BLaER1 treated with 17β-estradiol and CSF1 and Interleukin-3, amounts not matched to agents 10 nM and 100 nM (cell line): ENCODE measurements around the gene UPP1.

ENCODE experiments used
- H3K27ac ChIP-seq, 11 experiments: shearing (Covaris generic); formaldehyde crosslinking; 2 replicates each; pipeline ENCODE4 v1.8.1; 2022
- H3K27me3 ChIP-seq, 11 experiments: shearing (Covaris generic); formaldehyde crosslinking; 2 replicates each; pipeline ENCODE4 v1.8.1; 2022
- H3K36me3 ChIP-seq, 11 experiments: shearing (Covaris generic); formaldehyde crosslinking; 2 replicates each; pipeline ENCODE4 v1.8.1; 2022
- H3K4me1 ChIP-seq, 10 experiments: shearing (Covaris generic); formaldehyde crosslinking; 2 replicates each; pipeline ENCODE4 v1.8.1; 2022
- H3K4me2 ChIP-seq, 11 experiments: shearing (Covaris generic); formaldehyde crosslinking; 2 replicates each; pipeline ENCODE4 v1.8.1; 2022
- H3K4me3 ChIP-seq, 10 experiments: shearing (Covaris generic); formaldehyde crosslinking; 2 replicates each; pipeline ENCODE4 v1.8.1; 2022
- H3K9ac ChIP-seq, 11 experiments: shearing (Covaris generic); formaldehyde crosslinking; 2 replicates each; pipeline ENCODE4 v1.8.1; 2022
- H3K9me3 ChIP-seq, 11 experiments: shearing (Covaris generic); formaldehyde crosslinking; replicated peaks in 1 of 11; 2 replicates each; pipeline ENCODE4 v1.8.1; 2022
- H4K20me1 ChIP-seq, 11 experiments: shearing (Covaris generic); formaldehyde crosslinking; 2 replicates each; pipeline ENCODE4 v1.8.1; 2022
- Cebpa-rat ChIP-seq, 11 experiments: shearing (Covaris generic); IDR thresholded peaks; 2 replicates each; pipeline ENCODE4 v1.8.1; 2022

The UPP1 gene

DNA sequence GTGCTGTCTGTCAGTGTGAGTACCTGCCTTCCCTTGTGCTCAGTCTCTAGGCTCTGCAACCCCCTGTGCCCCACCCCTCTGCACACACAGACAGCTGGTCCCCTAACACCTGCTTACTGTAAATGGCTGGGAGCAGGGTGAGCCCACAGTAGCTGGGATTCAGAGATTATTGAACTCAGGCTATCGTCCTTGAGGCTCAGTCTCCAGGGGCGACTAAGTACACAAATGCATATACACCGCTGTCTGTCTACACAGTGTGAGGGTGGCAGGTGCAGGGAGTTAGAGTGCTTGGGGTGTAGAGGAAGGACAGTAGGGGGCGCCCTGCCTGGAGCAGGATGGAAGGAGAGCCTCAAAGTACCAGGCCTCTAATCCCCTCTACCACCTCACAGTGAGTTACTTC, 12.9 kb downstream of the UPP1 start:
- Histone ChIP-seq H4K20me1 (peaks cover 0 to 55% (median 0%) of the 10 kb centered on the region in 11 experiments; a peak in 4 of 22 replicates), H3K9ac (no peak overlapping the region), H3K4me2 (no peak overlapping the region), H3K4me3 (no peak overlapping the region), H3K36me3 (peaks cover 0 to 93% (median 27%) of the 10 kb centered on the region in 11 experiments; a peak in 13 of 22 replicates), H3K9me3 (0 out of 22 replicates have a peak, but pooled peaks cover 0 to 5% (median 0%) of the 10 kb centered on the region in 11 experiments), H3K27me3 (no peaks in the 10 kb centered on the region), H3K4me1 (peaks cover 0 to 31% (median 22%) of the 10 kb centered on the region in 10 experiments; a peak in 17 of 20 replicates), H3K27ac (no peak overlapping the region)
- no peak for TF ChIP-seq Cebpa-rat (IDR thresholded peaks at IDR 0.05)

DNA sequence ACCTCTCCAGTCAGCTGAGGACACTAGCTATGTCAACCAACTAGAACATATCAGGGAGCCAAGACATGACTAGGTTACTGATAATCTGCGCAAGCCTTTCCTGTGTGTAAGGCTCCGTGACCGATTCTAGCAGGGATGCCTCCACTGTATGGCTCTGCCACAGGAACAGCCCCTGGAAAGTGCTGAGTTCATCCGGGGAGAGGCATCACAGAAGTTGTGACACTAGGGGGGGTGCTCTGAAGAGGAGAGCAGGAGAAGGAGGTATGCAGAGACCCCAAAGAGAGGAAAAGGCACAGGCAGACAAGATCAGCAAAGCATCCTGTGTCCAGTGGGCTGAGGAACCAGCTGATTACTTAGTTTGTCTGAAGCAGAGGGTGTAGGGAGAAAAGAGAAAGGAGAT, 13.5 kb downstream of the UPP1 start:
- Histone ChIP-seq H3K36me3 (peaks cover 0 to 98% (median 30%) of the 10 kb centered on the region in 11 experiments; a peak in 13 of 22 replicates), H3K4me3 (no peak overlapping the region), H3K27me3 (no peaks in the 10 kb centered on the region), H3K9ac (no peak overlapping the region), H3K9me3 (0 out of 22 replicates have a peak, but pooled peaks cover 0 to 5% (median 0%) of the 10 kb centered on the region in 11 experiments), H3K4me1 (peaks cover 0 to 26% (median 17%) of the 10 kb centered on the region in 10 experiments; a peak in 17 of 20 replicates), H3K27ac (no peak overlapping the region), H3K4me2 (no peak overlapping the region), H4K20me1 (peaks cover 0 to 61% (median 0%) of the 10 kb centered on the region in 11 experiments; a peak in 4 of 22 replicates)
- no peak for TF ChIP-seq Cebpa-rat (IDR thresholded peaks at IDR 0.05)

DNA sequence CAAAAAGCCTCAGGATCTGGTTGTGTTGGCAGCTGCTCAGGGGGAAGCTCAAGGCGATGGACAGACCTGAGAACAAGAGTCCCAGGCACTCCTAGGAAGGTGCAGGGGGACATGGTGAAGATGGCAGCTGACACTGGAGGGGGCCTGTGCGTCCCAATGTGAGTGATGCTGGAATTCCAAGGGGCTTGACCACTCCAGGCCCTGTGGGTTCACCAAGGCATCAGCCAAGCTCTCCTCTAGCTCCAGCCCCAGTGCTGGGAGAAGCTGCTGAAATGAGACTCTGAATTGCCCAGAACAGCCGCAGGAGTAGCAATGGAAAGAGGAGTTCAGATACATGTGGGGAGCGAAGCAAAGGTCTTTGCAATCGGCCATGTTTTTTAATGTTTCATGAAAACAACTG, 16.0 kb downstream of the UPP1 start:
- Histone ChIP-seq H3K36me3 (peaks cover 0 to 99% (median 38%) of the 10 kb centered on the region in 11 experiments; a peak in 13 of 22 replicates), H3K4me1 (peaks cover 0 to 3% (median 0%) of the 10 kb centered on the region in 10 experiments; a peak in 3 of 20 replicates), H3K9me3 (0 out of 22 replicates have a peak, but pooled peaks cover 0 to 5% (median 0%) of the 10 kb centered on the region in 11 experiments), H3K4me3 (no peak overlapping the region), H3K9ac (no peak overlapping the region), H3K27ac (no peak overlapping the region), H4K20me1 (peaks cover 0 to 86% (median 0%) of the 10 kb centered on the region in 11 experiments; a peak in 4 of 22 replicates), H3K4me2 (no peak overlapping the region), H3K27me3 (no peaks in the 10 kb centered on the region)
- TF ChIP-seq Cebpa-rat (IDR thresholded peaks at IDR 0.05) = no peak

DNA sequence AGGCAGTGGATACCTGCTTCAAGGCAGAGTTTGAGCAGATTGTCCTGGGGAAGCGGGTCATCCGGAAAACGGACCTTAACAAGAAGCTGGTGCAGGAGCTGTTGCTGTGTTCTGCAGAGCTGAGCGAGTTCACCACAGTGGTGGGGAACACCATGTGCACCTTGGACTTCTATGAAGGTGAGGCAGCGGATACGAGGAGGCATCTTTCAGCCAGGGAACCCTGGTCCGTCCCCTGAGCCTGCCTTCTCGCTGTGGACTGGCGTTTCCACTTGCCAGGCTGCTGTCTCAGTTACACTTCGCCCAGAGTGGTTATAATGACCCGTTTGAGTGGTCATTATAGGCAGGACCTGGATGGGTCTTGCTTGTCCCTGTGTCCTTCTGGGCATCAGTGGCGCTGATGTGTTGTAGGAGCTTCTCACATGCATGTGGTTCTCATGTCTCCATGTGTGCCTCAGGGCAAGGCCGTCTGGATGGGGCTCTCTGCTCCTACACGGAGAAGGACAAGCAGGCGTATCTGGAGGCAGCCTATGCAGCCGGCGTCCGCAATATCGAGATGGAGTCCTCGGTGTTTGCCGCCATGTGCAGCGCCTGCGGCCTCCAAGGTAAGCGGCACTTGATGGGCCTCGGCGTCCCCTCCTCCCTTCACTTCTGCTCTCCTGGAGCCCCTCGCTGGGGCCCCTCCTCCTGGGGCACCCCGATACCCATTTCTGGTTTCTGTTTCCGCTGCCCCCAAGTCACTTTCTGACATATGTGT, 18.0 kb downstream of the UPP1 start:
- Histone ChIP-seq H3K9me3 (0 out of 22 replicates have a peak, but pooled peaks cover 0 to 5% (median 0%) of the 10 kb centered on the region in 11 experiments), H3K4me2 (no peak overlapping the region), H3K36me3 (peaks cover 0 to 78% (median 29%) of the 10 kb centered on the region in 11 experiments; a peak in 13 of 22 replicates), H3K27ac (no peak overlapping the region), H3K4me1 (peaks cover 0 to 3% (median 0%) of the 10 kb centered on the region in 10 experiments; a peak in 1 of 20 replicates), H3K9ac (no peak overlapping the region), H3K4me3 (no peak overlapping the region), H3K27me3 (no peaks in the 10 kb centered on the region), H4K20me1 (peaks cover 0 to 77% (median 0%) of the 10 kb centered on the region in 11 experiments; a peak in 4 of 22 replicates)
- TF ChIP-seq Cebpa-rat (IDR thresholded peaks at IDR 0.05) = no peak

DNA sequence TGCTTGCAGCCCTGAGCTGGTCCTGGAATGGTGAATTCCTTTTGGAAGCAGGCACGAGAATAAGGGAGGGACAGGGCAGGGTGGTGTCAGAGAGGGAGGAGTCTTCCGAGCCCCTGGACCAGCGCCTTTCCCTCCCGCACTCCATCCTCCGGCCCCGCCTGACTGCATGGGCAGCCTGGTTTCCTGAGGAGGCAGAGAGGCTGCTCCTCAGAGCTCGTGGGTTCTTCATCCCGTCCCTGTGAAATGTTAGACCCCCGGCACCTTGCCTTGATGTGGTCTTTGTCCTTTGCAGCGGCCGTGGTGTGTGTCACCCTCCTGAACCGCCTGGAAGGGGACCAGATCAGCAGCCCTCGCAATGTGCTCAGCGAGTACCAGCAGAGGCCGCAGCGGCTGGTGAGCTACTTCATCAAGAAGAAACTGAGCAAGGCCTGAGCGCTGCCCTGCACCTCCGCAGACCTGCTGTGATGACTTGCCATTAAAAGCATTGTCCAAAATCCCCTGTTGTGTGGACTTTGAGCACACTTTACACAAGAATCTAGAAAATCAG, 18.9 kb downstream of the UPP1 start:
- Histone ChIP-seq H3K4me3 (no peak overlapping the region), H3K27me3 (no peaks in the 10 kb centered on the region), H4K20me1 (peaks cover 0 to 69% (median 0%) of the 10 kb centered on the region in 11 experiments; a peak in 4 of 22 replicates), H3K4me2 (no peak overlapping the region), H3K9me3 (no peaks in the 10 kb centered on the region), H3K9ac (no peak overlapping the region), H3K4me1 (peaks cover 0 to 3% (median 0%) of the 10 kb centered on the region in 10 experiments; a peak in 2 of 20 replicates), H3K36me3 (peaks cover 0 to 69% (median 20%) of the 10 kb centered on the region in 11 experiments; a peak in 13 of 22 replicates), H3K27ac (no peak overlapping the region)
- no peak for TF ChIP-seq Cebpa-rat (IDR thresholded peaks at IDR 0.05)

GRCh38 chr7:48108959-48109847, 20.1 kb downstream of the UPP1 start:
- peaks cover 0 to 8% (median 0%) of the 10 kb centered on the region in 10 experiments; a peak in 5 of 20 replicates for H3K4me1 ChIP-seq
- no peak overlapping the region for H3K27ac ChIP-seq
- H3K9me3 ChIP-seq = no peaks in the 10 kb centered on the region
- no peak overlapping the region for H3K9ac ChIP-seq
- no peak for TF ChIP-seq Cebpa-rat (IDR thresholded peaks at IDR 0.05)
- H3K4me2 ChIP-seq = no peak overlapping the region
- H3K4me3 ChIP-seq = no peak overlapping the region
- no peaks in the 10 kb centered on the region for H3K27me3 ChIP-seq
- H3K36me3 ChIP-seq = peaks cover 0 to 57% (median 15%) of the 10 kb centered on the region in 11 experiments; a peak in 12 of 22 replicates
- H4K20me1 ChIP-seq = peaks cover 0 to 57% (median 0%) of the 10 kb centered on the region in 11 experiments; a peak in 4 of 22 replicates

DNA sequence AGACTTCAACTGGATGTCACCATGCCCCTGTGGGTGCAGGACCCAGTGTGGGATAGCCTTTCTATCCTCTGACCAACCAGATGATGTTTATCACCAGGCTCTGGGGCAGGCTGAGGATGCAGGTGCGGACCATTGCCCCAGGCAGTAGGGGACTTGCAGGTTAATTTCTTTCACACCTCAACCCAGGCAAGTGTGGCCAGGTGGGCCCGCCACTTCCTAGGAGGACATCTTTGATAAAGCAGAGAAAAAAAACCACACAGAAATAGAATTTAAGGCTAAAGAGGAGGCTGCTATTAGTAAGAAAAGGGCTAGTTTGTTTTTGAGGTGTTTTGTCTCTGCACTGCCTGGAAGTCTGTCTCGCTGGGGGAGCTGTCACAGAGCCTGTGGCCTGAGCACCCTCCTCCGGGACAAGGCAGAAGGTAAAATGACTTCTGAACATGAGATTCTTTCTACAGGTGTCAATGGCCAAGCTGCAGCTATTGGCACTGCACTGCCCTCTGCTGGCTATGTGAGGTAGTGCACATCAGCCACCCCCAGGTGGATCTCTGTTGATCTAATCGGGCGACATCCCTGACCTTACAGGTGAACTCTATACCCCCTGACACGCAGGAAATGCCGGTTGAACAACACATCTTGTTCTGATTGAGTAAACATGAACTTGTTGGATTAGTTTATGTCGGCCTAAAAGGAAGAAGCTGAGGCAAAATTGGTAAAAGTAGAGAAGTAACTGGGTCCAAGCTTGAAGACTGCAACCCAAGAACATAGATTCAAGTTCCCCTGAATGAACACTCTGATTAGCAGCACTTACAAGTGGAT, 21.0 kb downstream of the UPP1 start:
- Histone ChIP-seq H3K36me3 (peaks cover 0 to 49% (median 15%) of the 10 kb centered on the region in 11 experiments; a peak in 12 of 22 replicates), H4K20me1 (peaks cover 0 to 49% (median 0%) of the 10 kb centered on the region in 11 experiments; a peak in 4 of 22 replicates), H3K4me3 (no peak overlapping the region), H3K4me2 (no peak overlapping the region), H3K4me1 (peaks cover 0 to 8% (median 0%) of the 10 kb centered on the region in 10 experiments; a peak in 5 of 20 replicates), H3K9ac (no peak overlapping the region), H3K27ac (no peak overlapping the region), H3K9me3 (no peaks in the 10 kb centered on the region), H3K27me3 (no peaks in the 10 kb centered on the region)
- TF ChIP-seq Cebpa-rat (IDR thresholded peaks at IDR 0.05) = no peak

GRCh38 chr7:48110868-48111267, 21.8 kb downstream of the UPP1 start:
- peaks cover 0 to 40% (median 15%) of the 10 kb centered on the region in 11 experiments; a peak in 12 of 22 replicates for H3K36me3 ChIP-seq
- peaks cover 0 to 41% (median 0%) of the 10 kb centered on the region in 11 experiments; a peak in 4 of 22 replicates for H4K20me1 ChIP-seq
- H3K4me3 ChIP-seq = no peak overlapping the region
- peaks cover 0 to 8% (median 0%) of the 10 kb centered on the region in 10 experiments; a peak in 5 of 20 replicates for H3K4me1 ChIP-seq
- no peak overlapping the region for H3K4me2 ChIP-seq
- H3K9me3 ChIP-seq = no peaks in the 10 kb centered on the region
- H3K27ac ChIP-seq = no peak overlapping the region
- no peak overlapping the region for H3K9ac ChIP-seq
- H3K27me3 ChIP-seq = no peaks in the 10 kb centered on the region
- no peak for TF ChIP-seq Cebpa-rat (IDR thresholded peaks at IDR 0.05)
